ENCODE data around the gene NELFCD. TPM values are rescaled to one million over a fixed set of nuclear protein-coding genes. Genes with fewer than 3 reads are reported as not detected.
"Not testable (repeated sequence)": the region's sequence is repeated elsewhere in the genome, so short reads cannot be mapped to it uniquely, and the experiment has no call there.

The NELFCD gene
- total RNA-seq, 4 donors from 2014 or later = 43.7 to 68.1 (median 55.1) TPM

DNA sequence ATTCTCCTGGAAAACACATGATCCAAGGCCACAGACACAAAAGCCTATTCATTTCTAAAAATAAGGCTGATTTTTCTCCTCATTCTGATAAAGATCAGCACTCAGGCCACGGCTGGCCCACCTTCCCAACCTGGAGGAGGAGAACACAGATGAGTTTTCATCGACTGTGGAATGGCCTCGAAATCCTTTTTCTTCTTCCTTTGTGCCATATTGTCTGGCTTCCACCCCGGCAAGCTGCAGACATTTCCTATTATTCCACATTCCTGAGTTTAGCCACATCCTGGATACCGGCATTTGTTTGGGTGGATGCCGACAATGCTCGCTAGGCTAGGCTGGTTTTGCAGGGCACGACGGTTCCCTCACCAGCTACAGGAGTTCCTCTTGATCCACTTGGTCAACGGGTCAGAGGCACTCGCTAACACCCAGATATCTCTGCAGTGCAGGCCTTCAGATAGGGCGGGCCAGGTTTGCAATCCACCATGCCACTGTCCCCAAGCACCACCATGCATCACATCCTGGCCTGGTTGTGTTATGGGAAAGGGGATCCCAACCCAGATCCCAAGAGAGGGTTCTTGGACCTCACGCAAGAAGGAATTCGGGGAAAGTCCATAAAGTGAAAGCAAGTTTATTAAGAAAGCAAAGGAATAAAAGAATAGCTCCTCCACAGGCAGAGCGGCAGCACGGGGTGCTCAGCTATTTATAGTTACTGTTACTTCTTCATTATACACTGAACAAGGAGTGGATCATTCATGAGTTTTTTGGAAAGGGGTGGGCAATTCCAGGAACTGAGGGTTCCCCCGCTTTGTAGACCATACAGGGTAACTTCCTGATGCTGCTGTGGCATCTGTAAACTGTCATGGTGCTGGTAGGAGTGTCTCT, 30.2 kb downstream of the NELFCD start:
- in situ Hi-C loops (cut with MboI; ENCODE audit: low pct_ligation_motif_present in 1 of 4, low pct_unique_long_range_greater_than_20kb in 1 of 4, low sequenced_read_pairs in 3 of 4) (no loop called here), intact Hi-C loops (cut with DNase I; ENCODE audit: low total_unique reads) (no loop called here)
- Histone ChIP-seq H3K27me3 (no peaks in the 10 kb centered on the region), H3K36me3 (no peaks in the 10 kb centered on the region), H3K4me3 (no peak overlapping the region), H3K27ac (peak overlapping the region in 3 of 4 donors; percentile 11 to 24 (median 23)), H3K9me3 (no peaks in the 10 kb centered on the region), H3K4me1 (peaks cover 5 to 17% (median 10%) of the 10 kb centered on the region in 4 donors)
- TF ChIP-seq, protein P1, sequence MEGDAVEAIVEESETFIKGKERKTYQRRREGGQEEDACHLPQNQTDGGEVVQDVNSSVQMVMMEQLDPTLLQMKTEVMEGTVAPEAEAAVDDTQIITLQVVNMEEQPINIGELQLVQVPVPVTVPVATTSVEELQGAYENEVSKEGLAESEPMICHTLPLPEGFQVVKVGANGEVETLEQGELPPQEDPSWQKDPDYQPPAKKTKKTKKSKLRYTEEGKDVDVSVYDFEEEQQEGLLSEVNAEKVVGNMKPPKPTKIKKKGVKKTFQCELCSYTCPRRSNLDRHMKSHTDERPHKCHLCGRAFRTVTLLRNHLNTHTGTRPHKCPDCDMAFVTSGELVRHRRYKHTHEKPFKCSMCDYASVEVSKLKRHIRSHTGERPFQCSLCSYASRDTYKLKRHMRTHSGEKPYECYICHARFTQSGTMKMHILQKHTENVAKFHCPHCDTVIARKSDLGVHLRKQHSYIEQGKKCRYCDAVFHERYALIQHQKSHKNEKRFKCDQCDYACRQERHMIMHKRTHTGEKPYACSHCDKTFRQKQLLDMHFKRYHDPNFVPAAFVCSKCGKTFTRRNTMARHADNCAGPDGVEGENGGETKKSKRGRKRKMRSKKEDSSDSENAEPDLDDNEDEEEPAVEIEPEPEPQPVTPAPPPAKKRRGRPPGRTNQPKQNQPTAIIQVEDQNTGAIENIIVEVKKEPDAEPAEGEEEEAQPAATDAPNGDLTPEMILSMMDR (IDR thresholded peaks at IDR 0.05) = no peak
- TF ChIP-seq POLR2A (IDR thresholded peaks at IDR 0.05) (no peak), EP300 (IDR thresholded peaks at IDR 0.05; ENCODE audit: low read depth) (no peak), POLR2AphosphoS5 (IDR thresholded peaks at IDR 0.05) (no peak)
- 71 to 72% methylated on average over 13 to 17 of the region's 17 CpGs for WGBS, 2 donors (ENCODE audit: low coverage in 1 of 2)
- DNase-seq = no peak

DNA sequence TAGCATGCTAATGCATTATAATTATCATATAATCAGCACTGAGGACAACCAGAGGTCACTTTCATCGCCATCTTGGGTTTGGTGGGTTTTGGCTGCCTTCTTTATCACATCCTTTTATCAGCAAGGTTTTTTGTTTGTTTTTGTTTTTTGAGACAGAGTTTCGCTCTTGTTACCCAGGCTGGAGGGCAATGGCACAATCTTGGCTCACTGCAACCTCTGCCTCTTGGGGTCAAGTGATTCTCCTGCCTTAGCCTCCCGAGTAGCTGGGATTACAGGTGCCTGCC, 30.8 kb downstream of the NELFCD start:
- H3K36me3 ChIP-seq; DNase-seq; H3K9me3 ChIP-seq; H3K27ac ChIP-seq; H3K27me3 ChIP-seq; H3K4me3 ChIP-seq; in situ Hi-C loops (cut with MboI; ENCODE audit: low pct_ligation_motif_present in 1 of 4, low pct_unique_long_range_greater_than_20kb in 1 of 4, low sequenced_read_pairs in 3 of 4); intact Hi-C loops (cut with DNase I; ENCODE audit: low total_unique reads): not testable (repeated sequence)
- WGBS, 2 donors (ENCODE audit: low coverage in 1 of 2) = 90 to 100% methylated on average over 2 to 3 of the region's 3 CpGs
- peaks cover 4 to 14% (median 9%) of the 10 kb centered on the region in 4 donors for H3K4me1 ChIP-seq

DNA sequence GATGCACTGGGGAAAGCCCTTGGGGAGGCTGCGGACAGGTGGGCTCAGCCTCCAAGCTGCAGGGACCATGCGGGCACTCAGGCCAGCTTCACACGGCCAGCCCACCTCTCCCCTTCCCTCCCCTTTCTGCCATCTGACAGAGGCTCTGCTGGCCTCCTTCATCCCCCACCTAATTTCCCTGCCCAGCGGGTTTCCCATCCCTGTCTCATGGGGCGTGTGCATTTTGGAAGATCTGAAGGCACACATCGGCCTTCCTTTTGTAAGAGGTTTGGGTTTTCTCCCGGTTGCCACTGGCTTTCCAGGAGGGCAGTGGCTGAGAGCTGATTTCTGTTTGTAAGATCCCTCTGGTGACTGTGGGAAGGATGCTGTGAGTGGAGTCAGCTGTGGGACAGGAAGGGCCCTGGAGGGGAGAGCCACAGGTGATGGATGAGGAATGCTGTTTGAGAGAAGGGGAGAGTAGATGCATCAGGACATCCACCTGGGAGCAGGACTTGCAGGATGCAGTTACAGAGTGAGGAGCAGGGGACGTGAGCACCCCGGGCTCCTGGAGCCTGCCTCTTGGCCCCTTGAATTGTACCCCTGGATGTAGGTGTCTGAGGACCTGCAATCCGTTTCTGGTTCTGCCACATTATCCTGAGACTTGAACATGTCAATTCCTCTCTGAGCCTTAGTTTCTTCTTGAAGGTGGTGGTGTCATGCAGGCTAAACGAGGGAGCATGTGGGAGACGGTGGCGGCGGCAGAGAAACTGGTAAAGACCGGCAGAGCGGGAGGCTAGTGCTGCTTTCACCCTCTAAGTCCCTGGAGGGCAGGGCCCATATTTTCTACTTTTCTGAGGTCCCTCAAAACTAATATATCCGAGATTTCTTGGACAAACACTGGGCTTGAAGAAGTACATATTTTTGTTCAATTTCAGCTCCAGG, 32.2 kb downstream of the NELFCD start:
- DNase-seq = no peak
- intact Hi-C loops (cut with DNase I; ENCODE audit: low total_unique reads) = no loop called here
- Histone ChIP-seq H3K27ac (no peak overlapping the region), H3K27me3 (no peaks in the 10 kb centered on the region), H3K4me3 (no peak overlapping the region), H3K9me3 (no peaks in the 10 kb centered on the region), H3K36me3 (no peaks in the 10 kb centered on the region), H3K4me1 (peaks cover 0 to 5% (median 0%) of the 10 kb centered on the region in 4 donors)
- no peak for TF ChIP-seq POLR2AphosphoS5 (IDR thresholded peaks at IDR 0.05)
- no peak for TF ChIP-seq EP300 (IDR thresholded peaks at IDR 0.05; ENCODE audit: low read depth)
- TF ChIP-seq, protein P1 (IDR thresholded peaks at IDR 0.05) = no peak
- TF ChIP-seq POLR2A (IDR thresholded peaks at IDR 0.05) = no peak
- in situ Hi-C loops (cut with MboI; ENCODE audit: low pct_ligation_motif_present in 1 of 4, low pct_unique_long_range_greater_than_20kb in 1 of 4, low sequenced_read_pairs in 3 of 4) = no loop called here
- 87 to 95% methylated on average over 5 to 17 of the region's 17 CpGs for WGBS, 2 donors (ENCODE audit: low coverage in 1 of 2)

GRCh38 chr20:59013959-59014608, 33.0 kb downstream of the NELFCD start:
- H3K4me1 ChIP-seq = peaks cover 0 to 5% (median 0%) of the 10 kb centered on the region in 4 donors
- H3K36me3 ChIP-seq = no peaks in the 10 kb centered on the region
- H3K27me3 ChIP-seq = no peaks in the 10 kb centered on the region
- H3K9me3 ChIP-seq = no peaks in the 10 kb centered on the region
- TF ChIP-seq POLR2AphosphoS5 (IDR thresholded peaks at IDR 0.05) (no peak), POLR2A (IDR thresholded peaks at IDR 0.05) (no peak), EP300 (IDR thresholded peaks at IDR 0.05; ENCODE audit: low read depth) (no peak)
- TF ChIP-seq, protein P1 (IDR thresholded peaks at IDR 0.05) = no peak
- in situ Hi-C loops (cut with MboI; ENCODE audit: low pct_ligation_motif_present in 1 of 4, low pct_unique_long_range_greater_than_20kb in 1 of 4, low sequenced_read_pairs in 3 of 4) = no loop called here
- no peak overlapping the region for H3K27ac ChIP-seq
- intact Hi-C loops (cut with DNase I; ENCODE audit: low total_unique reads) = no loop called here
- WGBS, 2 donors (ENCODE audit: low coverage in 1 of 2) = 80 to 100% methylated on average over 3 to 13 of the region's 13 CpGs
- no peak for DNase-seq
- H3K4me3 ChIP-seq = no peak overlapping the region

All from transverse colon (tissue), 4 donors.